Suprapubic skin (tissue), 4 donors: ENCODE measurements around the gene SLC8A1.

Source experiments
- EP300 ChIP-seq: sonication (generic); formaldehyde crosslinking; IDR thresholded peaks from one replicate; pipeline ENCODE4 v1.6.1; 2017; ENCODE audit warnings: antibody characterized with exemption
- POLR2AphosphoS5 ChIP-seq, 3 donors: sonication (generic); formaldehyde crosslinking; IDR thresholded peaks; one replicate each; pipeline ENCODE4 v1.6.1; 2017; ENCODE audit warnings: antibody characterized with exemption in 3 of 3
- TF ChIP-seq, protein P1 (sequence below), 2 donors: fragments of 200-600 bp in 1 of 2; fragments of 450-650 bp in 1 of 2; sonication (generic) in 1 of 2; IDR thresholded peaks; one replicate each; pipeline ENCODE4 v1.5.1; 2016 to 2019; ENCODE audit warnings: antibody characterized with exemption in 2 of 2, mild to moderate bottlenecking in 1 of 2, moderate library complexity in 1 of 2

DNA sequence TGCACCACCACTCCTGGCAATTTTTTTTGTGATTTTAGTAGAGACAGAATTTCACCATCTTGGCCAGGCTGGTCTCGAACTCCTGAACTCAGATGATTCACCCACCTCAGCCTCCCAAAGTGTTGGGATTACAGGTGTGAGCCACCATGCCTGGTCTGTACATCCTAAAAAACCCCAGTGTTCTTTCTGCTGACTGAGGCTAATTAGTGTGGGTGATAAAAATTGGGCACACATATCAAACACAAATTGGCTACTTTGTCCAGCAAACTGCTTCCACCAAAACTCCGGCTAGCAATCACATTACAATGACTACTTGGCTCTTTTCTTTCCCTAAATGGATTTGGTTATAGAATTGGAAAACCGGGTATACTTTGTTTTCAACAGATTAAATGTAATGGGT is 153.9 kb downstream of the SLC8A1 start:
- TF ChIP-seq, protein P1, sequence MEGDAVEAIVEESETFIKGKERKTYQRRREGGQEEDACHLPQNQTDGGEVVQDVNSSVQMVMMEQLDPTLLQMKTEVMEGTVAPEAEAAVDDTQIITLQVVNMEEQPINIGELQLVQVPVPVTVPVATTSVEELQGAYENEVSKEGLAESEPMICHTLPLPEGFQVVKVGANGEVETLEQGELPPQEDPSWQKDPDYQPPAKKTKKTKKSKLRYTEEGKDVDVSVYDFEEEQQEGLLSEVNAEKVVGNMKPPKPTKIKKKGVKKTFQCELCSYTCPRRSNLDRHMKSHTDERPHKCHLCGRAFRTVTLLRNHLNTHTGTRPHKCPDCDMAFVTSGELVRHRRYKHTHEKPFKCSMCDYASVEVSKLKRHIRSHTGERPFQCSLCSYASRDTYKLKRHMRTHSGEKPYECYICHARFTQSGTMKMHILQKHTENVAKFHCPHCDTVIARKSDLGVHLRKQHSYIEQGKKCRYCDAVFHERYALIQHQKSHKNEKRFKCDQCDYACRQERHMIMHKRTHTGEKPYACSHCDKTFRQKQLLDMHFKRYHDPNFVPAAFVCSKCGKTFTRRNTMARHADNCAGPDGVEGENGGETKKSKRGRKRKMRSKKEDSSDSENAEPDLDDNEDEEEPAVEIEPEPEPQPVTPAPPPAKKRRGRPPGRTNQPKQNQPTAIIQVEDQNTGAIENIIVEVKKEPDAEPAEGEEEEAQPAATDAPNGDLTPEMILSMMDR (IDR thresholded peaks at IDR 0.05) = no peak
- TF ChIP-seq POLR2AphosphoS5 (IDR thresholded peaks at IDR 0.05) (no peak), EP300 (no peak)
